Spleen (tissue), 7 donors: ENCODE results near the gene KRTAP19-4.

Experiments
- POLR2A ChIP-seq, 3 donors: fragments of 450-650 bp; IDR thresholded peaks; one replicate each; pipeline ENCODE4 v1.5.1; 2017; ENCODE audit warnings: antibody characterized with exemption in 3 of 3, mild to moderate bottlenecking in 1 of 3
- TF ChIP-seq, protein P1 (sequence below), 11 experiments: fragments of 200-600 bp in 7 of 11; fragments of 450-650 bp in 4 of 11; sonication (generic) in 4 of 11; IDR thresholded peaks in 8 of 11; conservative IDR thresholded peaks in 3 of 11; 1 replicate in 7 of 11; 2 replicates in 4 of 11; pipeline versions ENCODE4 v1.4.0 to v1.8.0; 2016 to 2021; ENCODE audit warnings: antibody characterized with exemption in 11 of 11, inconsistent platforms in 4 of 11, mild to moderate bottlenecking in 1 of 11
- donor health status: DM: no; HTN: no; CAD: no; lungs with moderate emphysema.
- donor health status: DM: no; HTN: no; CAD: no.
- donor health status: DM: no; HTN: no; CAD: no.

DNA sequence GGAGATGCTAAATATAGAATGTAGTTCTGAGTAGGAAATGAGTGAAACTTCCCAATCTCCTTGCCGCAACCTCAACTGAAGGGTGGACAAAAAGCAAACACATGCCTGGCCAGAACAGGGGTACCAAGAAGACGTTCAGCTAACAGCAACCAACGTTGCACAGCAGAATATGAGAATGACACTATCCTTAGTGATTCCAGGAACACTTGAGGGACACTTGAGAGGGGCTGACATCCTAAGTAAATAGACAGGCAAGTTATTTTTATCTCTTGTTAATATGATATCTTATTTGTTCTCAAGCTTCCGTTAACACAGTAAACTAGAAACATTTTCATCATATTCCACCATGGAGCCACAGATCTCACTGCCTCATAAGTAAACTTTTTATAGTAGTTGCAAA is 17.7 kb downstream of the KRTAP19-4 start:
- TF ChIP-seq, protein P1, sequence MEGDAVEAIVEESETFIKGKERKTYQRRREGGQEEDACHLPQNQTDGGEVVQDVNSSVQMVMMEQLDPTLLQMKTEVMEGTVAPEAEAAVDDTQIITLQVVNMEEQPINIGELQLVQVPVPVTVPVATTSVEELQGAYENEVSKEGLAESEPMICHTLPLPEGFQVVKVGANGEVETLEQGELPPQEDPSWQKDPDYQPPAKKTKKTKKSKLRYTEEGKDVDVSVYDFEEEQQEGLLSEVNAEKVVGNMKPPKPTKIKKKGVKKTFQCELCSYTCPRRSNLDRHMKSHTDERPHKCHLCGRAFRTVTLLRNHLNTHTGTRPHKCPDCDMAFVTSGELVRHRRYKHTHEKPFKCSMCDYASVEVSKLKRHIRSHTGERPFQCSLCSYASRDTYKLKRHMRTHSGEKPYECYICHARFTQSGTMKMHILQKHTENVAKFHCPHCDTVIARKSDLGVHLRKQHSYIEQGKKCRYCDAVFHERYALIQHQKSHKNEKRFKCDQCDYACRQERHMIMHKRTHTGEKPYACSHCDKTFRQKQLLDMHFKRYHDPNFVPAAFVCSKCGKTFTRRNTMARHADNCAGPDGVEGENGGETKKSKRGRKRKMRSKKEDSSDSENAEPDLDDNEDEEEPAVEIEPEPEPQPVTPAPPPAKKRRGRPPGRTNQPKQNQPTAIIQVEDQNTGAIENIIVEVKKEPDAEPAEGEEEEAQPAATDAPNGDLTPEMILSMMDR (IDR thresholded peaks at IDR 0.05 in 8 of 11, conservative IDR thresholded peaks at IDR 0.05 in 3 of 11), result no peak
- TF ChIP-seq POLR2A (IDR thresholded peaks at IDR 0.05), result no peak
